ENCODE data around the gene HIC1.
"Not testable (repeated sequence)": the region's sequence is repeated elsewhere in the genome, so short reads cannot be mapped to it uniquely, and the experiment has no call there.

HIC1 gene, protein sequence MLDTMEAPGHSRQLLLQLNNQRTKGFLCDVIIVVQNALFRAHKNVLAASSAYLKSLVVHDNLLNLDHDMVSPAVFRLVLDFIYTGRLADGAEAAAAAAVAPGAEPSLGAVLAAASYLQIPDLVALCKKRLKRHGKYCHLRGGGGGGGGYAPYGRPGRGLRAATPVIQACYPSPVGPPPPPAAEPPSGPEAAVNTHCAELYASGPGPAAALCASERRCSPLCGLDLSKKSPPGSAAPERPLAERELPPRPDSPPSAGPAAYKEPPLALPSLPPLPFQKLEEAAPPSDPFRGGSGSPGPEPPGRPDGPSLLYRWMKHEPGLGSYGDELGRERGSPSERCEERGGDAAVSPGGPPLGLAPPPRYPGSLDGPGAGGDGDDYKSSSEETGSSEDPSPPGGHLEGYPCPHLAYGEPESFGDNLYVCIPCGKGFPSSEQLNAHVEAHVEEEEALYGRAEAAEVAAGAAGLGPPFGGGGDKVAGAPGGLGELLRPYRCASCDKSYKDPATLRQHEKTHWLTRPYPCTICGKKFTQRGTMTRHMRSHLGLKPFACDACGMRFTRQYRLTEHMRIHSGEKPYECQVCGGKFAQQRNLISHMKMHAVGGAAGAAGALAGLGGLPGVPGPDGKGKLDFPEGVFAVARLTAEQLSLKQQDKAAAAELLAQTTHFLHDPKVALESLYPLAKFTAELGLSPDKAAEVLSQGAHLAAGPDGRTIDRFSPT

DNA sequence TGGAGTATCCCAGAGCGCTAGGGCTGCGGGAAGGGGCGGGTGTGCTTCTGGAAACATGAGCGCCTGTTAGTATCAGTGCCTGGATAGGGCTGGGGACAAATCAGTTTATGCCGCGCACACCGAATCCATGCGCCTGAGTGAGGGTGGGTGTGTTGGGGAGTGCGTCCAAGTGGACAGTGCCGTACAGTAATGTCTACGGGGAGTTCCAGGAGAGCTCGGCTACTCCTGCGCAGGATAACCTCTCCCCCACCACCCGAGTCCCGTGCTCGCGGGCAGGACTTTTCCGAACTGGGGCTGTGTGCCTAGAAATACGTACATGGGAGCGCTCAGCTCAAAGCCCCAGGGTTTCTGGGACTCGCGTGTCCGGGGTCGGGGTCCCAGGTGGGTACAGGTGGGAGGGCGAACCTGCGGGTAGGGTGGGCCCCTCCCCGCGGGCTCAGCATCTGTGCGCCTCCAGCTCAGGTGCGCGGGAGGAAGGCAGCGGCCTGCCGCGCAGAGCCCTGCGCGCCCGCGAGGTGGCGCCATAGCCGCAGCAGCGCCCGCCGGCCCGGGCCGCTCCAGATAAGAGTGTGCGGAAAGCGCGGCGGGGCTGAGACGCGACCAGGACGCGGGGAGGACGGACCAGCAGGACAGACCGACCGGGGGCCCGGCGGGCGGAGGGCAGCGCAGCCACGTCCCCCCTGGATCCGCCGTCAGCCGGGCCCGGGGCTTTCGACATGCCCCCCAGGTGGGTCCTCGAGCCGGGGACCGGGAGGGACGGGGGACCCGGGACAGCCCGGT, at the start of gene HIC1:
Gene HIC1, plus strand, starts transcription at position 592 of the 780 bp plus-strand sequence. CDS start 1,588 bp downstream, outside the sequence.
- peak; percentile 69 for ATAC-seq
- Mint-ChIP-seq H3K9me3 (no peaks in the 10 kb centered on the region), H3K36me3 (peaks cover 51% of the 10 kb centered on the region), H3K4me3 (peak within 1 kb of the TSS; percentile 74), H3K4me1 (peaks cover 27% of the 10 kb centered on the region), H3K27ac (peak within 1 kb of the TSS; percentile 86)
- peak; percentile 89 to 91 for DNase-seq (ENCODE audit: low spot score in 2 of 2)

- Mint-ChIP-seq H3K9me3 (no peaks in the 10 kb centered on the region), H3K4me1 (no peaks in the 10 kb centered on the region), H3K27ac (no peak overlapping the region), H3K36me3 (no peaks in the 10 kb centered on the region), H3K4me3 (no peak overlapping the region)
- no peak for DNase-seq (ENCODE audit: low spot score in 2 of 2)
- ATAC-seq: no peak
Observed at GRCh38 chr17:2008332-2009126, 46.4 kb upstream of the HIC1 start.

GRCh38 chr17:2009737-2010136, 45.2 kb upstream of the HIC1 start:
- Mint-ChIP-seq H3K9me3 (no peaks in the 10 kb centered on the region), H3K4me3 (no peak overlapping the region), H3K4me1 (no peaks in the 10 kb centered on the region), H3K27ac (no peak overlapping the region), H3K36me3 (no peaks in the 10 kb centered on the region)
- ATAC-seq (no peak), DNase-seq (ENCODE audit: low spot score in 2 of 2) (no peak)

DNA sequence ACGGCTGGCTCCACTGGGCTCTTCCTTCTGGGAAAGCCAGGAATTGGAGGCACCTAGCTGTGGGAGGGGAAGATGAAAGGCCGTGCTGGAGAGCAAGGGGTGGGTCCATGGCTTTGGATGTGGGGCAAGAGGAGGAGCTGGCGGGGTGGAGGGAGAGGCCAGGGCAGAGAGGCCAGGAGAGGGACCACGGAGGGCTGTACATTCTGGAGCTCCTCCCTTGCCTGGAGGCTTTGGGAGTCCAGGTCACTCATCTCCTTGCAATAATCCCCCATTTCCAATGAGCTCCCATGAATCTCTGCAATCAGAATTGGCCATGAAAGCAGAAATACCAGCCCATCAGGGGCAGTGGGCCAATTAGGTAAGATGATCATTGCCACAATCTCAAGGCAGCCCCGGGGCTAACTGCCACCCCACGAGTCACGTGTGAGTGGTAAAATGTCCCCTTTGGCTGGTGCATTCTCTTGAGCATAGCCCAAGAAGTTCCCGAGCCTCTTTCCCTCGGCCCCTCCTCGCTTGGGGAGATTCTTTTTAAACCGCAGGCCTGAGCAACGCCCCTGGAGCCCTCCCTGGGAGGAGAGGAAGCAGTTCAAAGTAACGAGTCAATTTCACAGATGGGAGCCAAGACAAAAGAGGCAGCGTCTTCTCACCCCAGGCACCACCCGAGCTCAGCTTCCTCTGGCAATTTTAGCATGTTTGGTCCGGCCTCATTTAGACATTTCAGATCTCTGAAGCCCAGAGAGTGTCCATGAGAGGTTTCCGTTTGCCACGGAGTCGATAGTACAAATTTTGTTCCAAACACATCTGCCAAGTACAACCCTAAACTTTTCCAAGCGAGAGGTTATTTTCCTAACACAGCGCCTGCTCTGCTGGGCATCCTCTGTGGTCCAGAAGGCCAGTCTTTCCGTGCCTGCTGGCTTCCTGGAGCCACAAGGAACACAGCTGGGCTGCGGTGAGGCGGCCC, 43.2 kb upstream of the HIC1 start:
- Mint-ChIP-seq H3K27ac (no peak overlapping the region), H3K36me3 (no peaks in the 10 kb centered on the region), H3K4me1 (no peaks in the 10 kb centered on the region), H3K4me3 (no peak overlapping the region), H3K9me3 (no peaks in the 10 kb centered on the region)
- DNase-seq (ENCODE audit: low spot score in 2 of 2): no peak
- ATAC-seq: no peak

GRCh38 chr17:2012499-2012898, 42.4 kb upstream of the HIC1 start:
- H3K9me3 Mint-ChIP-seq: no peaks in the 10 kb centered on the region
- no peak overlapping the region for H3K4me3 Mint-ChIP-seq
- ATAC-seq: no peak

GRCh38 chr17:2013220-2013993, 41.5 kb upstream of the HIC1 start:
- ATAC-seq; H3K27ac Mint-ChIP-seq; H3K36me3 Mint-ChIP-seq; DNase-seq (ENCODE audit: low spot score in 2 of 2); H3K9me3 Mint-ChIP-seq; H3K4me1 Mint-ChIP-seq; H3K4me3 Mint-ChIP-seq: not testable (repeated sequence)

More at GRCh38 chr17:2012499-2012898, 42.4 kb upstream of the HIC1 start:
- no peak overlapping the region for H3K27ac Mint-ChIP-seq
- no peaks in the 10 kb centered on the region for H3K4me1 Mint-ChIP-seq
- H3K36me3 Mint-ChIP-seq: no peaks in the 10 kb centered on the region
- no peak for DNase-seq (ENCODE audit: low spot score in 2 of 2)

DNA sequence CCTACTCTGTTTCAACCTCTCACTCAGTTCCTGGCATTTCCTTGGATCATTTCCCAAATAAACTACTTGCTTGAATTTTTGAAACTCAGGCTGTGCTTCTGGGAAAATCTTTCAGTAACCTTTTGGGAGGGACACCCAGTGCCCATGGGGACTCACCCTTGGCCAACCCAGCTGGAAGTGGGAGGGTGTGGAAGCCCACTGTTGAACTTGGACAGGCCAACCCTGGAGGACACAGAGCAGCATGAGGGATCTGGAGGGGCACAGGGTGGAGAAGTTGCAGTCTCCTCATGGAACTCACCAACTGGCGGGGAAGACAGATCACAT, 40.9 kb upstream of the HIC1 start:
- ATAC-seq (no peak), DNase-seq (ENCODE audit: low spot score in 2 of 2) (no peak)
- H3K4me3 Mint-ChIP-seq: no peak overlapping the region
- H3K27ac Mint-ChIP-seq: no peak overlapping the region
- H3K4me1 Mint-ChIP-seq: peaks cover 11% of the 10 kb centered on the region
- no peaks in the 10 kb centered on the region for H3K36me3 Mint-ChIP-seq
- H3K9me3 Mint-ChIP-seq: no peaks in the 10 kb centered on the region

- ATAC-seq: no peak
Observed at GRCh38 chr17:2015314-2015713, 39.6 kb upstream of the HIC1 start.

DNA sequence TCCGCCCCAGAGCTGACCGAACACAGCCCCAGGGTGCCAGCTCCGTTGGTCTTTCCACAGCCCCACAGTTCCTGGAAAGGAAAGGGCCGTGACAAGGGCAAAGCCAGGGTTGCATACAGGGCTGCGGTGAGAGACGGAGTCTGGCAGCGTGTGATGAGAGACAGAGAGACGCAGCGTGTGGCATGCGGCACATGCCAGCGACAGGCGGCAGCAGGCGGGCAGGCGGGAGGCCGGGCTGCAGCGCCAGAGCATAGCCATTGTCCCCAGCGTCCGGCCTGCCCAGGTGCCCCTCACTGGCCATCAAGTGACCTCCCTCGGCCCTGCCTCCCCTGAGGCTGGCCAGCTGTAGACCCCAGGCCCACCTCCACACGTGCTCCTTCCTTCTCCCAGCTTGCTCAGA, 38.4 kb upstream of the HIC1 start:
- Mint-ChIP-seq H3K4me3 (no peak overlapping the region), H3K36me3 (no peaks in the 10 kb centered on the region), H3K27ac (no peak overlapping the region), H3K4me1 (peaks cover 11% of the 10 kb centered on the region), H3K9me3 (no peaks in the 10 kb centered on the region)
- DNase-seq (ENCODE audit: low spot score in 2 of 2) (no peak), ATAC-seq (no peak)

More at GRCh38 chr17:2015314-2015713, 39.6 kb upstream of the HIC1 start:
- H3K27ac Mint-ChIP-seq: no peak overlapping the region
- peaks cover 11% of the 10 kb centered on the region for H3K4me1 Mint-ChIP-seq
- no peak overlapping the region for H3K4me3 Mint-ChIP-seq
- H3K36me3 Mint-ChIP-seq: no peaks in the 10 kb centered on the region
- DNase-seq (ENCODE audit: low spot score in 2 of 2): no peak
- H3K9me3 Mint-ChIP-seq: no peaks in the 10 kb centered on the region

DNA sequence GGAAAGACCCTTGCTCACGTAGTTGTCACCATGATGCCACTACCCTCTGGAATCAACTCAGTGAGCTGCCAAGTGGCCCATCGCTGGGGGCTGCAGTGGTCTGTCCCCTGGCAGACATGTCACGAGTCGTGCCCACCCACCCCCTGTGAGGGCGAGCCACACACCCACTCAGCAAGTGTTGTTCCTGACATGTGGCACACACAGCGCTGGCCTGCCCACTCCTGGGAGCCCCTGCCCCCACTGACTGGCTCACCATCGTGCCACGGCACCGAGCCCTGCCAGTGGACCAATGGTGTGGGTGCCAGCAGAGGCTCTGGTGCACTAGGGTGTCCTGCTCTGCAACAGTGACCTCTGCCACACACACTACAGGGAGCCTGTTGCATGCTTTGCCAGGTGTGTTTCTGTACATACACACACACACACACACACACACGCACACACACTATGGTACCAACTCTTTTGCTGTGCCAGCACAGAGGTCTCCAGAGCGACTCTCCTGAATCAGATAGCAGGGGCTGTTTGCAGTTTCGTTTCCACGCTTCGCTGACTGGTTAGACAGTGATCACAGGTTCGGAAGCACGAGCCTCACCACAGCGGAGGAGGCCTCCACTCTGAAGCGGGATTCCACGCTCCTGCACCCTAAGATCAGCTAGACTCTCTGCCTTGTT, 37.5 kb upstream of the HIC1 start:
- peak; percentile 19 for ATAC-seq
- DNase-seq (ENCODE audit: low spot score in 2 of 2): no peak
- H3K4me3 Mint-ChIP-seq: no peak overlapping the region
- H3K4me1 Mint-ChIP-seq: peaks cover 11% of the 10 kb centered on the region
- no peaks in the 10 kb centered on the region for H3K36me3 Mint-ChIP-seq
- no peaks in the 10 kb centered on the region for H3K9me3 Mint-ChIP-seq
- H3K27ac Mint-ChIP-seq: no peak overlapping the region

DNA sequence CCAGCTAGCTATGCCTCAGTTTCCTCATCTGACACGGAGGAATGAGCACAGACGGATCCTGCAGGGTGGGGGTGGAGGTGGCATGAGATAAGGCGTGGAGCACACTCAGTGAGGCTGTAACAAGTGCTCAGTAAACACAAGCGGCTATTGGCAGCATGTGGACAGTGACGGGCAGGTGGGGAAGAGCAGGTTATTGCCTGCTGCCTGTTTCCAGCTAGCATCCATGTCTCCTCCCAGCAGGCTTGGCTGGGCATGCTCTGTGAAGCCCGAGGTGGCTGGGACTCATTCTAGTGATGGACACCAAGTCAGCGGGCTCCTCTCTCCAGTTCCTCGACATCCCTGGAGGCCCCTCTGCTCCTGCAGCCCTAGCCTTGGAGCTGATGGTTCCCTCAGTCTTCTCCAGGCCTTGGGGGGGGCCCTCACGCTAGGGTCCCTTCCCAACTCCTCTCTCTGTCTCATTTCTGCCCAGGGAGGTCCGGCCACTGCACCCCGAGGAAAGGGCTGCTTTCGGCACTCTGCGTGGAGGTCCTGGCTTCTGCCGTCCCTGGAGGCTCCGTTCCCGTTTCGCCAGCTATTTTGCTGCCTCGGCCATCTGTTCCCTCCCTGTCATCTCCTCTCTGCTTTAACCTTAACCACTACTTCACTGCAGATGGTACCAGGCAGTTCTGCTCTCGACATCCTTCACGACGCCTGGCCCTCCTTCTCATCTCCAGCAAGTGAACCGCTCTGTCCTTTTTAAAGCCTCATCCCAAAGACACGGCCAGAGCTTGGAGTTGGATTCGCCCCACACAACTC, 36.0 kb upstream of the HIC1 start:
- DNase-seq (ENCODE audit: low spot score in 2 of 2) (no peak), ATAC-seq (no peak)
- Mint-ChIP-seq H3K4me1 (peaks cover 11% of the 10 kb centered on the region), H3K36me3 (no peaks in the 10 kb centered on the region), H3K9me3 (no peaks in the 10 kb centered on the region), H3K4me3 (no peak overlapping the region), H3K27ac (no peak overlapping the region)

DNA sequence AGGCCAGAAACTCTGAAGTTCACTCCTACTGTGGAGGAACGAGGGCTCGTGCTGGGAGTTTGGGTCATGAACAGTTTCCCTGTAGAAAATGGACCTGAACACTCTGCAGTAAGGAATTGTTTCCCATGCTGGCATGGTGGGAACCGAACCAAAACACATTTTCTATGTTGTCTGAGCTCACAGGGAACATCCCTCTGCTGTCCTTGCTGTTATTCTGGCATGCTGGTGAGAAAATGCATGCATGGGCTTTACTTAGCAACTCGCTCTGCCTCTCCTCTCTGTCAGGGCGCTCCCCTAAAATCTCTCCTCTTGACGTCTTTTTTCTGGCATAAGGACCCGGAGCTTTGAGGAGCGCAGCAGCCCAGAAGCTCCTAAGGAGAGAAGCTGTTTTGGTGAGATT, 35.2 kb upstream of the HIC1 start:
- Mint-ChIP-seq H3K4me3 (no peak overlapping the region), H3K27ac (no peak overlapping the region), H3K36me3 (no peaks in the 10 kb centered on the region), H3K9me3 (no peaks in the 10 kb centered on the region), H3K4me1 (peaks cover 11% of the 10 kb centered on the region)
- ATAC-seq (no peak), DNase-seq (ENCODE audit: low spot score in 2 of 2) (no peak)

All from stimulated activated effector memory CD8-positive, alpha-beta T cell treated with anti-CD3 and anti-CD28 coated beads, Interleukin-12 subunit alpha, Interleukin-12 subunit beta, amount 100 ng/mL, for 72 hours (primary cell).